Panc1 (cell line): ENCODE data around the gene EHBP1.

Source experiments
- CTCF ChIP-seq: fragments of 450-650 bp; IDR thresholded peaks from 2 replicates; pipeline ENCODE4 v1.5.1; 2017; ENCODE audit warnings: mild to moderate bottlenecking
- POLR2AphosphoS5 ChIP-seq: IDR thresholded peaks from 2 replicates; pipeline ENCODE4 v1.6.1; 2012; ENCODE audit warnings: mild to moderate bottlenecking, low read depth, low read length, moderate library complexity
- REST ChIP-seq, 2 experiments: IDR thresholded peaks; 2 replicates each; pipeline ENCODE4 v1.6.1; 2011 to 2012; ENCODE audit warnings: low read depth in 2 of 2, control low read depth in 1 of 2, low read length in 1 of 2, mild to moderate bottlenecking in 1 of 2, moderate library complexity in 1 of 2; ENCODE audit not compliant: insufficient read depth in 1 of 2
- SIN3A ChIP-seq: IDR thresholded peaks from 2 replicates; pipeline ENCODE4 v1.6.1; 2012; ENCODE audit warnings: low read depth, mild to moderate bottlenecking, low read length, moderate library complexity, borderline replicate concordance; ENCODE audit not compliant: insufficient read depth
- TCF7L2 ChIP-seq: IDR thresholded peaks from 2 replicates; pipeline ENCODE4 v1.6.1; 2011; ENCODE audit warnings: mild to moderate bottlenecking, low read depth, low read length, inconsistent platforms

GRCh38 chr2:62713837-62714236 lies 8.3 kb downstream of the EHBP1 start:
- no peak for TF ChIP-seq CTCF
- TF ChIP-seq POLR2AphosphoS5 = no peak
- TF ChIP-seq SIN3A = no peak
- TF ChIP-seq REST (IDR thresholded peaks at IDR 0.05; ENCODE audit: insufficient read depth in 1 of 2, low read depth in 2 of 2, low read length in 1 of 2) = no peak
- TF ChIP-seq TCF7L2 = no peak
